Osteoblast (primary cell): ENCODE measurements around the gene CLDN4. TPM values are rescaled to one million over a fixed set of nuclear protein-coding genes. Genes with fewer than 3 reads are reported as not detected.
"Not testable (repeated sequence)": the region's sequence is repeated elsewhere in the genome, so short reads cannot be mapped to it uniquely, and the experiment has no call there.

Source experiments
- DNase-seq: peaks from one replicate; pipeline ENCODE4 v3.0.0; 2011; ENCODE audit warnings: low spot score, mixed read lengths; ENCODE audit not compliant: insufficient read length; ENCODE audit errors: missing footprints
- H2AFZ ChIP-seq: 2 replicates; pipeline ENCODE4 v1.6.0; 2011; ENCODE audit warnings: mild to moderate bottlenecking, low read length
- H3K27ac ChIP-seq: 2 replicates; pipeline ENCODE4 v1.5.1; 2011; ENCODE audit warnings: mild to moderate bottlenecking, low read depth, low read length, moderate library complexity
- H3K27me3 ChIP-seq: 2 replicates; pipeline ENCODE4 v1.6.0; 2012; ENCODE audit warnings: mild to moderate bottlenecking, control low read depth, inconsistent platforms, low read length, moderate library complexity; ENCODE audit not compliant: insufficient read depth
- H3K36me3 ChIP-seq: 2 replicates; pipeline ENCODE4 v1.5.1; 2011; ENCODE audit warnings: mild to moderate bottlenecking, low read length, control low read depth, moderate library complexity; ENCODE audit not compliant: insufficient read depth
- H3K4me1 ChIP-seq: 2 replicates; pipeline ENCODE4 v1.5.1; 2011; ENCODE audit warnings: mild to moderate bottlenecking, low read length, control low read depth, moderate library complexity; ENCODE audit not compliant: insufficient read depth
- H3K4me2 ChIP-seq: 2 replicates; pipeline ENCODE4 v1.6.0; 2011; ENCODE audit warnings: mild to moderate bottlenecking, low read length; ENCODE audit not compliant: insufficient read depth
- H3K4me3 ChIP-seq: fragments of 200-600 bp; sonication (generic); 3 replicates; pipeline ENCODE4 v1.5.1; 2012; ENCODE audit warnings: mild to moderate bottlenecking, low read length, inconsistent platforms; ENCODE audit not compliant: insufficient read depth
- H3K79me2 ChIP-seq: 2 replicates; pipeline ENCODE4 v1.6.0; 2012; ENCODE audit warnings: mild to moderate bottlenecking, low read length, control low read depth, inconsistent platforms; ENCODE audit not compliant: insufficient read depth
- H3K9me3 ChIP-seq: 2 replicates; pipeline ENCODE4 v1.5.1; 2011; ENCODE audit warnings: low read depth, low read length, control low read depth
- H4K20me1 ChIP-seq: 2 replicates; pipeline ENCODE4 v1.6.0; 2012; ENCODE audit warnings: mild to moderate bottlenecking, low read length, control low read depth; ENCODE audit not compliant: insufficient read depth
- total RNA-seq: library from RNA; depleted of rRNA; stranded (reverse); fragments of >200 nt; gene quantifications from 2 replicates; pipeline ENCODE4 v1.2.3, GENCODE V29; 2012
- TF ChIP-seq, protein P1 (sequence below): IDR thresholded peaks from 2 replicates; pipeline ENCODE4 v1.5.1; 2011; ENCODE audit warnings: mild to moderate bottlenecking, low read depth, low read length, moderate library complexity; ENCODE audit errors: extremely low read depth

The CLDN4 gene, protein sequence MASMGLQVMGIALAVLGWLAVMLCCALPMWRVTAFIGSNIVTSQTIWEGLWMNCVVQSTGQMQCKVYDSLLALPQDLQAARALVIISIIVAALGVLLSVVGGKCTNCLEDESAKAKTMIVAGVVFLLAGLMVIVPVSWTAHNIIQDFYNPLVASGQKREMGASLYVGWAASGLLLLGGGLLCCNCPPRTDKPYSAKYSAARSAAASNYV
- total RNA-seq: 0.36 and 0.59 TPM in 2 replicates

DNA sequence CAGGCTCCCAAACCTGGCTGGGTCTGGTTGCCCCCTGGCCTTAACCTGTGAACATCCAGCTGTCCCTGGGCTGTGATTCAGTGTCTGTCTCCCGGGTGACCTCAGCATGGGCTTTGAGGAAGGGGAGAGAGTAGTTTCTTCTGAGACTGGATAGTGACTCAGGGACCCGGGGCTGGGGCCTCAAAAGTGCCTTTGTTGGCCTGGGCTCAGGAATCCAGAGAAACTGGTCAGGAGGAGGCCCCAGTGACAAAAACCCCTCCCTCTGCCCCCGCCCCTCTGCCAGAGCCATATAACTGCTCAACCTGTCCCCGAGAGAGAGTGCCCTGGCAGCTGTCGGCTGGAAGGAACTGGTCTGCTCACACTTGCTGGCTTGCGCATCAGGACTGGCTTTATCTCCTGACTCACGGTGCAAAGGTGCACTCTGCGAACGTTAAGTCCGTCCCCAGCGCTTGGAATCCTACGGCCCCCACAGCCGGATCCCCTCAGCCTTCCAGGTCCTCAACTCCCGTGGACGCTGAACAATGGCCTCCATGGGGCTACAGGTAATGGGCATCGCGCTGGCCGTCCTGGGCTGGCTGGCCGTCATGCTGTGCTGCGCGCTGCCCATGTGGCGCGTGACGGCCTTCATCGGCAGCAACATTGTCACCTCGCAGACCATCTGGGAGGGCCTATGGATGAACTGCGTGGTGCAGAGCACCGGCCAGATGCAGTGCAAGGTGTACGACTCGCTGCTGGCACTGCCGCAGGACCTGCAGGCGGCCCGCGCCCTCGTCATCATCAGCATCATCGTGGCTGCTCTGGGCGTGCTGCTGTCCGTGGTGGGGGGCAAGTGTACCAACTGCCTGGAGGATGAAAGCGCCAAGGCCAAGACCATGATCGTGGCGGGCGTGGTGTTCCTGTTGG lies at the start of gene CLDN4:
CLDN4 (plus strand) TSS at position 316 of the 903 bp plus-strand sequence; CDS start at position 522, 206 bp downstream.
- Histone ChIP-seq H3K9me3 (no peaks in the 10 kb centered on the region), H3K36me3 (no peaks in the 10 kb centered on the region), H3K27me3 (no peaks in the 10 kb centered on the region), H3K27ac (no peak within 1 kb of the TSS), H2AFZ (peak within 1 kb of the TSS; percentile 62), H3K4me2 (no peak within 1 kb of the TSS), H3K79me2 (no peaks in the 10 kb centered on the region), H3K4me1 (peaks cover 5% of the 10 kb centered on the region), H4K20me1 (no peaks in the 10 kb centered on the region), H3K4me3 (no peak within 1 kb of the TSS)
- TF ChIP-seq, protein P1, sequence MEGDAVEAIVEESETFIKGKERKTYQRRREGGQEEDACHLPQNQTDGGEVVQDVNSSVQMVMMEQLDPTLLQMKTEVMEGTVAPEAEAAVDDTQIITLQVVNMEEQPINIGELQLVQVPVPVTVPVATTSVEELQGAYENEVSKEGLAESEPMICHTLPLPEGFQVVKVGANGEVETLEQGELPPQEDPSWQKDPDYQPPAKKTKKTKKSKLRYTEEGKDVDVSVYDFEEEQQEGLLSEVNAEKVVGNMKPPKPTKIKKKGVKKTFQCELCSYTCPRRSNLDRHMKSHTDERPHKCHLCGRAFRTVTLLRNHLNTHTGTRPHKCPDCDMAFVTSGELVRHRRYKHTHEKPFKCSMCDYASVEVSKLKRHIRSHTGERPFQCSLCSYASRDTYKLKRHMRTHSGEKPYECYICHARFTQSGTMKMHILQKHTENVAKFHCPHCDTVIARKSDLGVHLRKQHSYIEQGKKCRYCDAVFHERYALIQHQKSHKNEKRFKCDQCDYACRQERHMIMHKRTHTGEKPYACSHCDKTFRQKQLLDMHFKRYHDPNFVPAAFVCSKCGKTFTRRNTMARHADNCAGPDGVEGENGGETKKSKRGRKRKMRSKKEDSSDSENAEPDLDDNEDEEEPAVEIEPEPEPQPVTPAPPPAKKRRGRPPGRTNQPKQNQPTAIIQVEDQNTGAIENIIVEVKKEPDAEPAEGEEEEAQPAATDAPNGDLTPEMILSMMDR: no peak
- peak; percentile 72 for DNase-seq

DNA sequence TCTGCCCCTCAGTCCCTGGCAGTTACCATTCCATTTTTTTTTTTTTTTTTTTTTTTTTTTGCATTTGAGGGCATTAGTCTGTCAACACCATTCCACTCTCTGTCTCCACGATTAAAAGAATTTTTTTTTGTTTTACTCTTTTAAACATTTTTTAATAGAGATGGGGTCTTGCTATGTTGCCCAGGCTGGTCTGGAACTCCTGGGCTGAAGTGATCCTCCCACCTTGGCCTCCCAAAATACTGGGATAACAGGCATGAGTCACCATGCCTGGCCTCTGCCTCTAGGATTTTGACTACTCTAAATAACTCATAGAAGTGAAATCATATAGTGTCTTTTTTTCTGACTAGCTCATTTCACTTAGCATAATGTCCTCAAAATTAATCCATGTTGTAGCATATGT lies 44.2 kb upstream of the CLDN4 start:
- Histone ChIP-seq H3K4me1 (no peaks in the 10 kb centered on the region), H3K4me2 (no peak overlapping the region), H2AFZ (no peak overlapping the region), H3K9me3 (no peaks in the 10 kb centered on the region), H3K27me3 (no peaks in the 10 kb centered on the region), H3K27ac (no peak overlapping the region), H3K4me3 (no peak overlapping the region), H3K36me3 (no peaks in the 10 kb centered on the region), H3K79me2 (no peaks in the 10 kb centered on the region), H4K20me1 (no peaks in the 10 kb centered on the region)
- TF ChIP-seq, protein P1: no peak
- DNase-seq: no peak

DNA sequence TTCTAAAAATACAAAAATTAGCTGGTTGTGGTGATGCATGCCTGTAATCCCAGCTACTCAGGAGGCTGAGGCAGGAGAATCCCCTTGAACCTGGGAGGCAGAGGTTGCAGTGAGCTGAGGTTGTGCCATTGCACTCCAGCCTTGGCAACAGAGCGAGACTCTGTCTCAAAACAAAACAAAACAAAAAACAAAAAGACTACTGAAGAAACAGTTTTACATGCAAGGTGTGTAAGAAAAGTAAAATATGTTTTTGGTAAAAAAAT lies 43.1 kb upstream of the CLDN4 start:
- not testable (repeated sequence) for H3K4me2 ChIP-seq, H3K36me3 ChIP-seq, H3K27ac ChIP-seq, DNase-seq, H3K9me3 ChIP-seq, H4K20me1 ChIP-seq, H3K4me3 ChIP-seq, H2AFZ ChIP-seq, H3K27me3 ChIP-seq, H3K4me1 ChIP-seq, H3K79me2 ChIP-seq

DNA sequence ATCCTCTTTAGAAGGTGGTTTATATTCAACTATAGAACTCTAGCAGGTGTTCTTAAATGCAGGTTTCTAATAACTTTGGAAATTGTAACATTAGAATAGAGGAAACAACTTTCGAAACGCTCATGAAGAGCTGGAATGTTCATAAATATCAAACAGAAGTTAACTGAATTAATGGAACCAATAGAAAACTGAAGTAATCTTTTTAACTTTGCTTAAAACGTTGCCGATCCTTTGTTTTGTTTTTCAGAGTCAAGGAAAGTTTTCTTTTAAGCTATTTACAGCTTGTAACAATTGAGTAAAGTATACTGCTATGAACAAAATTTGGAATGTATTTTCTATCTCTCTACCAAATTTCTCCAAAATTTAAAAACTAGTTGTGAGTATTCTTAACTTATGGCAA lies 41.7 kb upstream of the CLDN4 start:
- H3K4me2 ChIP-seq: no peak overlapping the region
- no peak overlapping the region for H3K4me3 ChIP-seq
- DNase-seq: no peak
- H2AFZ ChIP-seq: no peak overlapping the region
- no peaks in the 10 kb centered on the region for H3K79me2 ChIP-seq
- H3K4me1 ChIP-seq: no peaks in the 10 kb centered on the region
- H3K27me3 ChIP-seq: no peaks in the 10 kb centered on the region
- no peaks in the 10 kb centered on the region for H3K36me3 ChIP-seq
- H3K27ac ChIP-seq: no peak overlapping the region
- H4K20me1 ChIP-seq: no peaks in the 10 kb centered on the region
- no peaks in the 10 kb centered on the region for H3K9me3 ChIP-seq
- TF ChIP-seq, protein P1: no peak

DNA sequence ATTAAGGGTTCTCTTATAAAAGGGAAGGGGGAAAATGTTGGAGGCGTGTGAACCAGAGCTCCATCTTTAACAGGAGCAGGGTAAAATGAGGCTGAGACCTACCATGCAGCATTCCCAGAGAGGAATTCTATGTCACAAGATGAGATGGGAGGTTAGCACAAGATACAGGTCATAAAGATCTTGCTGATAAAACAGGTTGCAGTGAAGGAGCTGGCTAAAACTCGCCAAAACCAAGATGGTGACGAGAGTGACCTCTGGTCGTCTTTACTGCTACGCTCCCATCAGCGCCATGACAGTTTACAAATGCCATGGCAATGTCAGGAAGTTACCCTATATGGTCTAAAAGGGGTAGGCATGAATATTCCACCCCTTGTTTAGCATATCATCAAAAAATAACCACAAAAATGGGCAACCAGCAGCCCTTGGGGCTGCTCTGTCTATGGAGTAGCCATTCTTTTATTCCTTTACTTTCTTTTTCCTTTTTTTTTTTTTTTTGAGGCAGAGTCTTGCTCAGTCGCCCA lies 39.6 kb upstream of the CLDN4 start:
- not testable (repeated sequence) for H3K4me3 ChIP-seq, H3K36me3 ChIP-seq, H4K20me1 ChIP-seq, H3K27me3 ChIP-seq, H3K4me2 ChIP-seq, H3K79me2 ChIP-seq, H3K9me3 ChIP-seq, H3K27ac ChIP-seq, H3K4me1 ChIP-seq, DNase-seq, H2AFZ ChIP-seq

DNA sequence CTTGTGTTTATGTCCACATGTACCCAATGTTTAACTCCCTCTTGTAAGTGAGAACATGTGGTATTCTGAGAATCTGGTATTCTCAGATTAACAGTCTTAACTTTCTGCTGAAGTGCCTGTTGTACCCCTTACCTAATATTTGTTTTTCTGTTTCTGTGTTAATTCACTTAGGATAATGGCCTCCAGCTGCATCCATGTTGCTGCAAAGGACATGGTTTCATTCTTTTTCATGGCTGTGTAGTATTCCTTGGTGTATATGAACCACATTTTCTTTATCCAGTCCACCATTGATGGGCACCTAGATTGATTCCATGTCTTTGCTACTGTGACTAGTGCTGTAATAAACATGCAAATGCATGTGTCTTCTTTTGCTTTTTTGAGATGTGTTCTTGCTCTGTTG lies 35.6 kb upstream of the CLDN4 start:
- DNase-seq, H3K27ac ChIP-seq, H3K4me1 ChIP-seq, H3K27me3 ChIP-seq, H3K4me2 ChIP-seq, H2AFZ ChIP-seq, H4K20me1 ChIP-seq, H3K79me2 ChIP-seq, H3K4me3 ChIP-seq, H3K9me3 ChIP-seq, H3K36me3 ChIP-seq: not testable (repeated sequence)
